PC-3 (cell line): ENCODE results near the gene CALB2.

Source experiments
- CTCF ChIP-seq: fragments of 300-600 bp; sonication (generic); conservative IDR thresholded peaks from 2 replicates; pipeline ENCODE4 v1.5.1; 2017; ENCODE audit warnings: antibody characterized with exemption, low read depth, mild to moderate bottlenecking, low read length
- EZH2 ChIP-seq: fragments of 300-600 bp; sonication (generic); IDR thresholded peaks from one replicate; pipeline ENCODE4 v1.6.1; 2017; ENCODE audit warnings: antibody characterized with exemption, mild to moderate bottlenecking, low read length; ENCODE audit not compliant: unreplicated experiment
- EZH2phosphoT487 ChIP-seq: fragments of 300-600 bp; sonication (generic); IDR thresholded peaks from 2 replicates; pipeline ENCODE4 v1.6.1; 2018; ENCODE audit warnings: mild to moderate bottlenecking, antibody characterized with exemption, low read length, borderline replicate concordance

DNA sequence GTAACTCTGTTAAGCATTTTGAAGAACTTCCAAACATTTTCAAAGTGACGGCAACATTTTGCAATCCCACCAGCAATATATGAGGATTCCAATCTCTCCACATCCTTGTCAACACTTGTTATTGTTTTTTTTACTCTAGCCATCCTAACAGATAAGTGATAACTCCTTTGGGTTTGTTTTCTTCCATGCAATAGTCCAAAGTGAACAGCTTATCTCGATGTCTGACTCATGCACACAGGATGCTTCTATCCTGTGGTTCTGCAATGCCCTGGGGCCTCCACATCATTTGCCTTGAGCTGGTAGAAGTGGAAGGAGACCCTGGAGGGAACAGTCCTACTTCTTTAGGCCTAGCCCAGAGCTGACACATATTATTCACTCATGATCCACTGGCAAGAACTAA, 70.4 kb downstream of the CALB2 start:
- TF ChIP-seq CTCF: no peak
- TF ChIP-seq EZH2: no peak
- no peak for TF ChIP-seq EZH2phosphoT487
